GM21717 (cell line): ENCODE data around the gene PSME3IP1.
"Not testable (repeated sequence)": the region's sequence is repeated elsewhere in the genome, so short reads cannot be mapped to it uniquely, and the experiment has no call there.

Experiments used
- ATAC-seq: cut with Tn5 transposase; IDR thresholded peaks from one replicate; pipeline ENCODE4 v1.9.1; 2021; ENCODE audit warnings: mild to moderate bottlenecking, moderate library complexity; ENCODE audit not compliant: unreplicated experiment

Gene PSME3IP1, protein sequence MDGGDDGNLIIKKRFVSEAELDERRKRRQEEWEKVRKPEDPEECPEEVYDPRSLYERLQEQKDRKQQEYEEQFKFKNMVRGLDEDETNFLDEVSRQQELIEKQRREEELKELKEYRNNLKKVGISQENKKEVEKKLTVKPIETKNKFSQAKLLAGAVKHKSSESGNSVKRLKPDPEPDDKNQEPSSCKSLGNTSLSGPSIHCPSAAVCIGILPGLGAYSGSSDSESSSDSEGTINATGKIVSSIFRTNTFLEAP

GRCh38 chr16:57185945-57186871 lies at the start of gene PSME3IP1, which contains the start of gene RSPRY1:
Gene PSME3IP1, minus strand, starts transcription at chr16:57186039. Its CDS starts 12,185 bp downstream, at chr16:57173854.
Gene RSPRY1, plus strand, starts transcription at chr16:57186329. Its CDS starts 18,330 bp downstream, at chr16:57204659.
- ATAC-seq, result peak; percentile 89

DNA sequence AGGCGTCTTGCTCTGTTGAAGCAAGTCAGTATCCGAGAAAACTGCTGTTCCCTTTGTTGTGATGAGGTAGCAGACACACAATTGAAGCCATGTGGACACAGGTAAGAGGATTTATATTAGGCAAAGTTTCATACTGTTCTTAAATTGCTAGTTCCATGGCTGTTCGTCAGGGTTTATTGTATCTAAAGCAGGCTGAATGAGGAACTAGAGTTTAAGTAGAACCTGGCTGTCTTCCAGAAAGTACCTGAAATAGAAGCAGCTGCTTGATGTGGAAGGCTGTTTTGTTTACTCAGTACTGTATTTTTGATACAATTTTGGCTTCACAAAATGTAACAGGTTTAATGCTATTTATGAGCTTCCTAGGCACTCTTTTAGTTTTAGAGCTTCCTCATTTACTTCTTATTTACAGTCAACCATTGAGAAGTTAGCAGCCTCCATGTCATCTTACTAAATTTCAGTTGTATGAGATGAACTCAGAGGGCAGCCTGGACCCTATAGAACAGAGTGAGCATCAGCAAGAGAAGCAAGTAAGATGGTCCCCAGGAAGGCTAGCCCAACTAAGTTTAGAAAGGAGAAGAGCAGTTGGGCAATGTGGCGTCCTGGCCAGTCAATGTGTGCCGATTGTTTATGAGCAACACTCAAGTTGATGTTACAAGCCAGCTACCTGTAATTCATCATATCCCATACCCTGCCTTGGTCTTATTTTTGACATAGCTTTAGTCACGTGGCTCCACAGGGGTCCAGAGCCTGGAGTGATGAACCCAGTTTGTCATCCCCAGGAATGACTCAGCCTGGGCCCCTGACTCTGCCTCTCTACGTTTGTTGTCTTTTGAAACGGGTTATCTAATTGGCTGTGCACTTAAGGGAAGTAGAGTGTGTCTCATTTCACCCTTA lies 49.5 kb upstream of the PSME3IP1 start:
- no peak for ATAC-seq

- ATAC-seq, result no peak
Observed at GRCh38 chr16:57234707-57235092, 48.9 kb upstream of the PSME3IP1 start.

GRCh38 chr16:57233944-57234706 lies 48.3 kb upstream of the PSME3IP1 start:
- ATAC-seq, result no peak

DNA sequence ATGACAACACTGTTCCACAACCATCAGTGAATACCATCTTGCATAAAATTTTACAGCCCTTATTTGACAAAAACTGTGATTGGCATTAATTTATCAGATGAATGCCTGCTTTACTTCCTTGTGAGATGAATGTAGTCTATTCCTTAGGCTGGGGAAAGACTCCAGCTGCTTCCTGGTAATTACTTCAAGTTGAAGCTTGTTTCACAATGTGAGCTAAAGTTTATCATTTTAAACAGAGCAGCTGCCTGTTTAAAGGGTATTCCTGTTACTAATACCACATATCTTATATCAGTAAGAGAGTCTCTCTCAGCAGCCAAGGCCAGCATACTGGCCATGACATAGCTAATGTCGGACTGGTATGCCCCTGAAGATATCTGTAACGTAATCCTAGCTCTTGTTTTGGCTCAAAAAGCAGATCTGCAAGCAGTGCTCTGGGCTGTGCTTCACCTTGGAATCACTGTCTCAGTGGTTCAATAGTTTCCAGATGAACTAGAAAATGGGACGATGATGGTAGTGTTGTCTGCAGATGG lies 46.0 kb upstream of the PSME3IP1 start:
- ATAC-seq, result no peak

- no peak for ATAC-seq
Observed at GRCh38 chr16:57229079-57229478, 43.2 kb upstream of the PSME3IP1 start.

- ATAC-seq, result no peak
Observed at GRCh38 chr16:57226701-57227621, 41.1 kb upstream of the PSME3IP1 start.

- no peak for ATAC-seq
Observed at GRCh38 chr16:57225978-57226377, 40.1 kb upstream of the PSME3IP1 start.

- no peak for ATAC-seq
Observed at GRCh38 chr16:57224651-57225335, 39.0 kb upstream of the PSME3IP1 start.

- ATAC-seq, result no peak
Observed at GRCh38 chr16:57223057-57223456, 37.2 kb upstream of the PSME3IP1 start.

DNA sequence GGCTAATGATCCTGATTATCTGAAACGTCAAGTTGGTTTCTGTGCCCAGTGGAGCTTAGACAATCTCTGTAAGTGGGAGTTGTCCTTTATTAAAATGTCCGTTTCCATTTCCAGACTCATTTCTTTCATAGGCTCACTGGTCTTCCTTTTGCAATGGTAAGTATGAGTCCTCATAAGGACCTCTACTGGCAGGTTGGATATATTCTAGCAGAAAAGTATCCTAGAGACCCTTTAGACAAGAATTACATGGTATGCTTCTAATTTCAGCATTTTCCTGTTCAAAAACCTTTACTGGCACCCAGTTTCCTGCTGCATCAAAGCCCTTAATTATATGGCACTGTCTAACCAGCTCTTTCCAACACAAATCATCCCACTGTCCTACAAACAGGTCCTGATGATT lies 31.1 kb upstream of the PSME3IP1 start:
- ATAC-seq, result no peak

GRCh38 chr16:57213462-57213861 lies 27.6 kb upstream of the PSME3IP1 start:
- no peak for ATAC-seq

DNA sequence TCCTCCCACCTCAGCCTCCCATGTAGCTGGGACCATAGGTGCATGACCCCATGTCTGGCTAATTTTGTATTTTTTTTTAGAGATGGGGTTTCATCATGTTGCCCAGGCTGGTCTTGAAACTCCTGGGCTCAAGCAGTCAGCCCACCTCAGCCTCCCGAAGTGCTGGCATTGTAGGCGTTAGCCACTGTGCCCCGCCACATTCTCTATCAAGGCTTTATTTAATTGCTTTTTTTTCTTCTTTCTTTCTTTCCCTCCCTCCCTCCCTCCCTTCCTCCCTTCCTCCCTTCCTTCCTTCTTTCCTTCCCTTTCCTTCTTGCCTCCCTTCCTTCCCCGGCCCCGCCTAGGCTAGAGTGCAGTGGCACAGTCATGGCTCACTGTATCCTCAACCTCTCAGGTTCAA lies 23.9 kb upstream of the PSME3IP1 start:
- no peak for ATAC-seq

DNA sequence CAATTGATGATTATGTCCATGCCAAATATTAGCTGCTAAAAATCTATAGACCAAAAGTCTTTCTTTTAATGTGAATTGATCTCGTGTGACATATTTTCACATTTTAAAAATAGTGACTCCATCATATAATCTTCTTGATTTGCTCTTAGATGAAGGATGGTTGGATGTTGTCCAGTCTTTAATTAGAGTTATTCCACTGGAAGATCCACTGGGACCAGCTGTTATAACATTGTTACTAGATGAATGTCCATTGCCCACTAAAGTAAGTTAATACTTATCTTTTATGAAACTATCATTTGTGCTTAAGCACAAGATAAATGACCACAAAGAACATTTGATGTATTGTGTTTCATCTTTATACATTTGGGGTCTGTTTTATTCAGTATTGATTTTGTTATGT lies 23.1 kb upstream of the PSME3IP1 start:
- no peak for ATAC-seq

DNA sequence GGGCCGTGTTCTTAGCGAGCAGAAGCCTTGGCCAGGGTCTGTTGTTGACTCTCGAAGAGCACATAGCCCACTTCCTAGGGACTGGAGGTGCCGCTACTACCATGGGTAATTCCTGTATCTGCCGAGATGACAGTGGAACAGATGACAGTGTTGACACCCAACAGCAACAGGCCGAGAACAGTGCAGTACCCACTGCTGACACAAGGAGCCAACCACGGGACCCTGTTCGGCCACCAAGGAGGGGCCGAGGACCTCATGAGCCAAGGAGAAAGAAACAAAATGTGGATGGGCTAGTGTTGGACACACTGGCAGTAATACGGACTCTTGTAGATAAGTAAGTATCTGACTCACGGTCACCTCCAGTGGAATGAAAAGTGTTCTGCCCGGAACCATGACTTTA lies 18.8 kb upstream of the PSME3IP1 start:
- ATAC-seq, result no peak

DNA sequence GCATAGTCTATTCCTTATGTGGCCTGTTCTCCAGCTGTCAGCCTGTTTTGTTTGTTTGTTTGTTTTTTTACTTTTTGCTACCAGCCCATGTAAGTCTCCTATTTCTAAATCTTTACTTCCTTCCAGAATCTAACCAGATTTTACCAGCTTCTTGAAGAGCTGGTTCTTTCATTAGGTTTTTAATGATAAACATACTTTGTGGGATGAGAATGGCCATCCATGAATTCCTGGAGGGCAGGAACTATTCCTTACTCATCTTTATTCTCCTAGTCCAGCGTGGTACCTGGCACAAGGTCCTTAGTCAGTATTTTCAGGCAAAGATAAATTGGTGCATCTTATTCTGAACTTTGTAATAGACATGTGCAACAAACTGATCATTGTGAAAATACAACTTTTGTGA lies 17.6 kb upstream of the PSME3IP1 start:
- no peak for ATAC-seq

GRCh38 chr16:57202095-57202886 lies 16.5 kb upstream of the PSME3IP1 start:
- ATAC-seq, result no peak

DNA sequence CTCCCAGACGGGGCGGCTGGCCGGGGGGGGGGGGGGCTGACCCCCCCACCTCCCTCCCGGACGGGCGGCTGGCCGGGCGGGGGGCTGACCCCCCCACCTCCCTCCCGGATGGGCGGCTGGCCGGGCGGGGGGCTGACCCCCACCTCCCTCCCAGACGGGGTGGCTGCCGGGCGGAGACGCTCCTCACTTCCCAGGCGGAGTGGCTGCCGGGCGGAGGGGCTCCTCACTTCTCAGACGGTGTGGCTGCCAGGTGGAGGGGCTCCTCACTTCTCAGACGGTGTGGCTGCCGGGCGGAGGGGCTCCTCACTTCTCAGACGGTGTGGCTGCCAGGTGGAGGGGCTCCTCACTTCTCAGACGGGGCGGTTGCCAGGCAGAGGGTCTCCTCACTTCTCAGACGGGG lies 15.1 kb upstream of the PSME3IP1 start:
- not testable (repeated sequence) for ATAC-seq
